ENCODE results near the gene MFN1. TPM values are rescaled to one million over a fixed set of nuclear protein-coding genes. Genes with fewer than 3 reads are reported as not detected.

Gene MFN1
- total RNA-seq, 1 experiment from 2014 or later = 34.1 TPM

DNA sequence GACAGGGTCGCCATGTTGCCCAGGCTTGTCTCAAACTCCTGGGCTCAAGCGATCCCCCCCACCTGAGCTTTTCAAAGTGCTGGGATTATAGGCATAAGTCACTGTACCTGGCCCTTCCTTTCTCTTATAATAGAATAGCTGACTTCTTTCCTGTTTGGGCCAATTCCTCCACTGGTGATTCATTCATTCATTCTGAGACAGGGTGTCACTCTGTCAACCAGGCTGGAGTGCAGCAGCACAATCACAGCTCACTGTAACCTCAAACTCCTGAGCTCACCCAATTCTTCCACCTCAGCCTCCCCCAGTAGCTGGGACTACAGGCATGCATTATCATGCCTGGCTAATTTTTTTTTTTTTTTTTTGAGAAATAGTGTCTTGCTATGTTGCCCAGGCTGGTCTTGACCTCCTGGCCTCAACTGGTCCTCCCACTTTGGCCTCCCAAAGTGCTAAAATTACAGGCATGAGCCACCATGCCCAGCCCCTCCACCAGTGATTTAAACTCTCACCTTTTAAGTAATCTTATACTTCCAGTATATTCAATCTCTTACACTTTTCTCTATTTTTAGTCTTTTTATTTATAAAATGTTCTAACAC is 82.9 kb downstream of the MFN1 start:
- DNase-seq (ENCODE audit: low read depth) = peak; percentile 41

DNA sequence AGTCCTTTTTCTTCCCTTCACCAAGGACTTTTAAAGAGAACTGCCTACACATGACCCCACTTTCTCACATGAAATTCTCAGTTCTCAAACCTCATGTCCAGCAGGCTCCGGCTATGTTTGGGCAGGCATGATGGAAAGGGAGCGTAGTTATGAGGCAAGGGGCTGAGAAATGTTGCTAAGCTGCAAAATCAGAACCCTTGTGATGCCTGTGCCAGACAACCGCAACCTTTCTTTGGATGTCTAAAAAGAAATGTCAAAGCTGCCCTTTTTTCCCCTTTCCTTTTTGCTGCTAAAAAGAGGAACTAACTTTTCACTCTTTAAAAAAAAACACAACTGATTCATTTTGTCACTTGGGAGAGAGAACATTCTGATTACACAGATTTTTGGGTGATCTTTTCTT is 84.5 kb downstream of the MFN1 start:
- no peak for DNase-seq (ENCODE audit: low read depth)

DNA sequence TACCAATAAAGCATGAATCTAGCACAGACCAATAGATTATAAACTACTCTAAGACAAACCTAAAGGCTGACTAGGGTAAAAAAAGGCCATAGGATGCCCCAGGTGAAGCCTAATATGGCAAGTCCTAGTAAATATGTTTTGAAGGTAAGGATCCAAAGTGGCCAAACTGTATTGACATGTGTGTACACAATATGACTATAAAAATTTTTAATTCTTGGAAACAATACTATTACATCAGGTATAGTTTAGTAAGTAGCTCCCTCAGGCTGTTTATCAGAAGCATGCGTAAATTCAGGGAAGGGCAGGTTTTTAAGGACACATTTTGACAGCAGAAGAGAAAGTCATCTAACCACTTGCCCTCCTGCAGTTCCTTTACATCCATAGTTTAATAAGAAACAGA is 84.9 kb downstream of the MFN1 start:
- DNase-seq (ENCODE audit: low read depth) = no peak

DNA sequence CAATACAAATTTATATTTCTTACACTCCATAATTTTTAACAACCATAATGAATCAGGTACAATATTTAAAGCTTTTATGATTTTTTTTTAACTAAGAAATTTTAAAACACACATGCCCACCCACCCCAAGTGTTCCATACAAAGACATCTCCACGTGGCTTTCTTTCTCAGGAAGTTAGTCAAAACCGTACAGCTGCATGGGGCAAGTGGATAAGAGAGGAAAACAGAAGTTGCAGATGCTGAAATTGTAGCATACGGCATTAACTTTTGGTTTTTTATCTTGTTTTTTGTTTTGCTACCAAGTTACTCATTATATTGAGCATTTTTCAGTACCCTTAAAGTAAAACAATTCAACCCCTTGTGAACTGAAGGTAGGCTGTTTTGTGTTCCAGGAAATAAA is 89.0 kb downstream of the MFN1 start:
- DNase-seq (ENCODE audit: low read depth) = no peak

DNA sequence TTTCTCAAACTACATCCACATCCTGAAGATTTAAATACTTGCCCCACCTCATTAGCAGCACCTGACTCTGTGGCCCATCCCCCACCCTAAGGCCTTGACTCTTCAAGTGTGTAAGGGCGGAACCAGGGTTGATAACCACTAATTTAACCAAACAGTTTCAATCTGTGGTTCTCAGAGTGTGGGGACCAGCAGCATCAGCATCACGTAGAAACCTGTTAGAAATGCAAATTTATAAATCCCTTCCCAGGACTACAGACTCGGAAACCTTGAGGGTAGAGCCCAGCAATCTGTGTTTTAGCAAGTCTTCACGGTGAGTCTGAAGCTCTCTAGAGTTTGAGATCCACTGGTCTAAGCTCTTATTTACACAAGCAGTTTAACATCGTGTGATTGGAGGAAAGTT is 91.3 kb downstream of the MFN1 start:
- no peak for DNase-seq (ENCODE audit: low read depth)

Other genes starting within 250 kb of the MFN1 start
- gene PIK3CA, start 199.4 kb upstream of the MFN1 start, total RNA-seq (2014; rRNA removed; shearing (Covaris generic)) = 21.7 and 34.1 TPM in 2 replicates
- gene KCNMB3, start 96.6 kb upstream of the MFN1 start, total RNA-seq (2014; rRNA removed; shearing (Covaris generic)) = 0.52 and 1.1 TPM in 2 replicates
- 71.5 and 87.3 TPM in 2 replicates for gene ZNF639, start 24.7 kb upstream of the MFN1 start, total RNA-seq (2014; rRNA removed; shearing (Covaris generic))
- 38.1 and 57.0 TPM in 2 replicates for gene GNB4, start 103.8 kb downstream of the MFN1 start, total RNA-seq (2014; rRNA removed; shearing (Covaris generic))
- gene ACTL6A, start 215.2 kb downstream of the MFN1 start, total RNA-seq (2014; rRNA removed; shearing (Covaris generic)) = 200 and 265 TPM in 2 replicates

All from M059J (cell line).